HL-60 (cell line): ENCODE data around the gene LTN1.

ENCODE experiments used
- DNase-seq, 2 experiments: peaks; one replicate each; pipeline ENCODE4 v3.0.0-alpha.2; 2010 to 2020; ENCODE audit warnings: low read depth in 1 of 2, low spot score in 1 of 2
- H3K27ac ChIP-seq: fragments of 250-450 bp; sonication (Bioruptor Pico); replicated peaks from 2 replicates; pipeline ENCODE4 v1.5.1; 2020; ENCODE audit warnings: mild to moderate bottlenecking, moderate library complexity
- H3K27me3 ChIP-seq: fragments of 250-450 bp; sonication (Bioruptor Pico); 2 replicates; pipeline ENCODE4 v1.5.1; 2021; ENCODE audit warnings: mild to moderate bottlenecking, moderate library complexity; ENCODE audit not compliant: insufficient read depth, poor library complexity, severe bottlenecking
- H3K4me3 ChIP-seq: replicated peaks from 2 replicates; pipeline ENCODE4 v1.5.1; 2011; ENCODE audit warnings: mild to moderate bottlenecking, control low read depth, low read length; ENCODE audit not compliant: insufficient read depth
- CTCF ChIP-seq: IDR thresholded peaks from one replicate; pipeline ENCODE4 v1.5.1; 2011; ENCODE audit warnings: low read length, control low read depth, inconsistent platforms; ENCODE audit not compliant: insufficient read depth
- GABPA ChIP-seq: IDR thresholded peaks from 2 replicates; pipeline ENCODE4 v1.6.1; 2012; ENCODE audit warnings: low read depth
- POLR2AphosphoS5 ChIP-seq: IDR thresholded peaks from 2 replicates; pipeline ENCODE4 v1.6.1; 2012; ENCODE audit warnings: low read depth
- REST ChIP-seq: IDR thresholded peaks from 2 replicates; pipeline ENCODE4 v1.6.1; 2012; ENCODE audit warnings: low read depth; ENCODE audit not compliant: insufficient replicate concordance
- SPI1 ChIP-seq: IDR thresholded peaks from 2 replicates; pipeline ENCODE4 v1.6.1; 2012; ENCODE audit warnings: low read depth, mild to moderate bottlenecking, borderline replicate concordance

Gene LTN1

GRCh38 chr21:28962465-28962864 is 30.2 kb downstream of the LTN1 start:
- DNase-seq = no peak
- no peak overlapping the region for H3K4me3 ChIP-seq
- H3K27ac ChIP-seq = no peak overlapping the region
- TF ChIP-seq CTCF = no peak
- no peak for TF ChIP-seq REST
- no peak for TF ChIP-seq GABPA
- TF ChIP-seq SPI1 = no peak
- TF ChIP-seq POLR2AphosphoS5 = no peak
- H3K27me3 ChIP-seq = no peaks in the 10 kb centered on the region

GRCh38 chr21:28961927-28962326 is 30.8 kb downstream of the LTN1 start:
- no peak for DNase-seq
- H3K27me3 ChIP-seq = no peaks in the 10 kb centered on the region
- H3K4me3 ChIP-seq = no peak overlapping the region
- no peak overlapping the region for H3K27ac ChIP-seq
- TF ChIP-seq POLR2AphosphoS5 = no peak
- TF ChIP-seq GABPA = no peak
- TF ChIP-seq SPI1 = no peak
- TF ChIP-seq CTCF = no peak
- TF ChIP-seq REST = no peak

GRCh38 chr21:28960245-28960644 is 32.4 kb downstream of the LTN1 start:
- no peak for DNase-seq
- Histone ChIP-seq H3K4me3 (no peak overlapping the region), H3K27me3 (no peaks in the 10 kb centered on the region), H3K27ac (no peak overlapping the region)
- TF ChIP-seq CTCF = no peak
- TF ChIP-seq REST = no peak
- no peak for TF ChIP-seq SPI1
- no peak for TF ChIP-seq GABPA
- no peak for TF ChIP-seq POLR2AphosphoS5
